Mesendoderm (in vitro differentiated cells): Measurements from ENCODE around the gene CCDC7.
"Not testable (repeated sequence)": the region's sequence is repeated elsewhere in the genome, so short reads cannot be mapped to it uniquely, and the experiment has no call there.

ENCODE experiments used
- DNase-seq: peaks from one replicate; pipeline ENCODE4 v3.0.0; 2013
- H2AK5ac ChIP-seq: 2 replicates; pipeline ENCODE4 v1.6.1; 2013; ENCODE audit warnings: low read length, inconsistent platforms
- H2BK120ac ChIP-seq: 2 replicates; pipeline ENCODE4 v1.6.1; 2013; ENCODE audit warnings: low read depth, mild to moderate bottlenecking, low read length, moderate library complexity, mixed read lengths
- H2BK15ac ChIP-seq: replicated peaks from 2 replicates; pipeline ENCODE4 v1.6.1; 2013; ENCODE audit warnings: low read depth, mild to moderate bottlenecking, moderate library complexity
- H2BK5ac ChIP-seq: 2 replicates; pipeline ENCODE4 v1.6.1; 2013; ENCODE audit warnings: low read length, inconsistent platforms
- H3K18ac ChIP-seq: 2 replicates; pipeline ENCODE4 v1.6.1; 2013; ENCODE audit warnings: mild to moderate bottlenecking, low read length, mixed read lengths
- H3K23ac ChIP-seq: one replicate; pipeline ENCODE4 v1.6.1; 2013; ENCODE audit warnings: low read length
- H3K27ac ChIP-seq: 2 replicates; pipeline ENCODE4 v1.5.1; 2013; ENCODE audit warnings: low read depth, mild to moderate bottlenecking, inconsistent platforms, low read length, moderate library complexity
- H3K27me3 ChIP-seq: 2 replicates; pipeline ENCODE4 v1.6.1; 2013; ENCODE audit warnings: low read length, control low read depth, mild to moderate bottlenecking, inconsistent platforms; ENCODE audit not compliant: insufficient read depth, poor library complexity
- H3K36me3 ChIP-seq: 2 replicates; pipeline ENCODE4 v1.6.1; 2013; ENCODE audit warnings: low read length, inconsistent platforms; ENCODE audit not compliant: control insufficient read depth, insufficient read depth
- H3K4ac ChIP-seq: one replicate; pipeline ENCODE4 v1.6.1; 2013; ENCODE audit warnings: low read depth, mild to moderate bottlenecking, low read length, moderate library complexity
- H3K4me1 ChIP-seq: 2 replicates; pipeline ENCODE4 v1.6.1; 2013; ENCODE audit warnings: low read depth, low read length, inconsistent platforms; ENCODE audit not compliant: control insufficient read depth
- H3K4me2 ChIP-seq: 2 replicates; pipeline ENCODE4 v1.6.1; 2013; ENCODE audit warnings: low read length
- H3K4me3 ChIP-seq: 2 replicates; pipeline ENCODE4 v1.5.1; 2013; ENCODE audit warnings: mild to moderate bottlenecking, low read length
- H3K56ac ChIP-seq: one replicate; pipeline ENCODE4 v1.6.1; 2013; ENCODE audit warnings: low read length
- H3K79me1 ChIP-seq: 2 replicates; pipeline ENCODE4 v1.6.1; 2013; ENCODE audit warnings: low read length, inconsistent platforms
- H3K79me2 ChIP-seq: 2 replicates; pipeline ENCODE4 v1.6.1; 2013; ENCODE audit warnings: mild to moderate bottlenecking, low read length; ENCODE audit not compliant: control insufficient read depth, insufficient read depth
- H3K9ac ChIP-seq: 2 replicates; pipeline ENCODE4 v1.6.1; 2013; ENCODE audit warnings: low read length, inconsistent platforms
- H4K5ac ChIP-seq: one replicate; pipeline ENCODE4 v1.6.1; 2013; ENCODE audit warnings: low read length
- H4K8ac ChIP-seq: one replicate; pipeline ENCODE4 v1.6.1; 2013; ENCODE audit warnings: low read depth, mild to moderate bottlenecking, control low read depth, low read length, moderate library complexity
- WGBS: extraction: QIAGEN DNeasy Blood & Tissue Kit; methylation state at CpG from one replicate; pipeline ENCODE4 v1.1.7; 2013; ENCODE audit warnings: low lambda C conversion rate, missing lambda C conversion rate; ENCODE audit not compliant: insufficient coverage; ENCODE audit errors: extremely low coverage; 5-methylcytosine and 5-hydroxymethylcytosine counted together

Gene CCDC7

GRCh38 chr10:32505762-32506420 lies 60.0 kb downstream of the CCDC7 start:
- H3K36me3 ChIP-seq, DNase-seq, H3K4ac ChIP-seq, H3K4me1 ChIP-seq, H3K79me2 ChIP-seq, H3K79me1 ChIP-seq, H3K4me3 ChIP-seq, H3K18ac ChIP-seq, H2BK120ac ChIP-seq, H3K27ac ChIP-seq, H4K5ac ChIP-seq, H3K4me2 ChIP-seq, H4K8ac ChIP-seq, H3K27me3 ChIP-seq, H3K9ac ChIP-seq, H2AK5ac ChIP-seq, H2BK5ac ChIP-seq, H3K23ac ChIP-seq, H3K56ac ChIP-seq, H2BK15ac ChIP-seq: not testable (repeated sequence)
- no CpG with 5 or more reads among the region's 39 CpGs for WGBS

- Histone ChIP-seq H3K9ac (no peak overlapping the region), H3K36me3 (no peaks in the 10 kb centered on the region), H3K4ac (no peak overlapping the region), H4K8ac (no peak overlapping the region), H2BK5ac (no peak overlapping the region), H3K4me3 (no peak overlapping the region), H4K5ac (no peak overlapping the region), H3K79me2 (no peaks in the 10 kb centered on the region), H3K56ac (no peak overlapping the region), H3K23ac (no peak overlapping the region), H2BK120ac (no peak overlapping the region), H3K27ac (no peak overlapping the region), H3K4me1 (no peaks in the 10 kb centered on the region), H3K27me3 (no peaks in the 10 kb centered on the region), H2AK5ac (no peak overlapping the region), H2BK15ac (no peak overlapping the region), H3K18ac (no peak overlapping the region), H3K79me1 (no peaks in the 10 kb centered on the region), H3K4me2 (no peak overlapping the region)
- no peak for DNase-seq
- no CpG with 5 or more reads among the region's 18 CpGs for WGBS
Measured at GRCh38 chr10:32511599-32511998, 65.7 kb downstream of the CCDC7 start.

- Histone ChIP-seq H3K18ac (no peak overlapping the region), H3K27me3 (no peaks in the 10 kb centered on the region), H3K36me3 (no peaks in the 10 kb centered on the region), H2BK15ac (no peak overlapping the region), H4K8ac (no peak overlapping the region), H3K79me2 (no peaks in the 10 kb centered on the region), H2BK5ac (no peak overlapping the region), H3K56ac (no peak overlapping the region), H3K4me3 (no peak overlapping the region), H3K27ac (no peak overlapping the region), H3K4ac (no peak overlapping the region), H3K9ac (no peak overlapping the region), H3K23ac (no peak overlapping the region), H4K5ac (no peak overlapping the region), H2AK5ac (no peak overlapping the region), H2BK120ac (no peak overlapping the region), H3K79me1 (no peaks in the 10 kb centered on the region), H3K4me2 (no peak overlapping the region), H3K4me1 (no peaks in the 10 kb centered on the region)
- WGBS, result no CpG with 5 or more reads among the region's 4 CpGs
- no peak for DNase-seq
Measured at GRCh38 chr10:32516567-32517495, 70.9 kb downstream of the CCDC7 start.

GRCh38 chr10:32530231-32530630 lies 84.3 kb downstream of the CCDC7 start:
- no peak overlapping the region for H3K4me3 ChIP-seq
- no peak overlapping the region for H3K56ac ChIP-seq
- no peak overlapping the region for H2AK5ac ChIP-seq
- H2BK5ac ChIP-seq, result no peak overlapping the region
- no peak overlapping the region for H4K5ac ChIP-seq
- H2BK15ac ChIP-seq, result no peak overlapping the region
- H3K27me3 ChIP-seq, result no peaks in the 10 kb centered on the region
- H3K79me1 ChIP-seq, result no peaks in the 10 kb centered on the region
- H3K36me3 ChIP-seq, result no peaks in the 10 kb centered on the region
- H3K4ac ChIP-seq, result no peak overlapping the region
- no peak overlapping the region for H4K8ac ChIP-seq
- no peak overlapping the region for H3K27ac ChIP-seq
- H3K4me1 ChIP-seq, result no peaks in the 10 kb centered on the region
- H3K4me2 ChIP-seq, result no peak overlapping the region
- H3K23ac ChIP-seq, result no peak overlapping the region
- DNase-seq, result no peak
- H3K9ac ChIP-seq, result no peak overlapping the region
- no peaks in the 10 kb centered on the region for H3K79me2 ChIP-seq
- no peak overlapping the region for H2BK120ac ChIP-seq
- H3K18ac ChIP-seq, result no peak overlapping the region

- no peak overlapping the region for H3K56ac ChIP-seq
- no peaks in the 10 kb centered on the region for H3K4me1 ChIP-seq
- no peak overlapping the region for H3K18ac ChIP-seq
- H3K23ac ChIP-seq, result no peak overlapping the region
- no peak overlapping the region for H3K9ac ChIP-seq
- H3K36me3 ChIP-seq, result no peaks in the 10 kb centered on the region
- no peak overlapping the region for H2BK120ac ChIP-seq
- no peak overlapping the region for H2BK15ac ChIP-seq
- no peak overlapping the region for H3K4me2 ChIP-seq
- no peaks in the 10 kb centered on the region for H3K79me1 ChIP-seq
- no peak overlapping the region for H3K4ac ChIP-seq
- H3K27ac ChIP-seq, result no peak overlapping the region
- H2BK5ac ChIP-seq, result no peak overlapping the region
- no peak for DNase-seq
- no peaks in the 10 kb centered on the region for H3K79me2 ChIP-seq
- no peak overlapping the region for H3K4me3 ChIP-seq
- H2AK5ac ChIP-seq, result no peak overlapping the region
- H3K27me3 ChIP-seq, result no peaks in the 10 kb centered on the region
- no CpG with 5 or more reads among the region's 3 CpGs for WGBS
- H4K8ac ChIP-seq, result no peak overlapping the region
- H4K5ac ChIP-seq, result no peak overlapping the region
Measured at GRCh38 chr10:32538256-32538655, 92.3 kb downstream of the CCDC7 start.
